ENCODE measurements around the gene NAA10.

DNA sequence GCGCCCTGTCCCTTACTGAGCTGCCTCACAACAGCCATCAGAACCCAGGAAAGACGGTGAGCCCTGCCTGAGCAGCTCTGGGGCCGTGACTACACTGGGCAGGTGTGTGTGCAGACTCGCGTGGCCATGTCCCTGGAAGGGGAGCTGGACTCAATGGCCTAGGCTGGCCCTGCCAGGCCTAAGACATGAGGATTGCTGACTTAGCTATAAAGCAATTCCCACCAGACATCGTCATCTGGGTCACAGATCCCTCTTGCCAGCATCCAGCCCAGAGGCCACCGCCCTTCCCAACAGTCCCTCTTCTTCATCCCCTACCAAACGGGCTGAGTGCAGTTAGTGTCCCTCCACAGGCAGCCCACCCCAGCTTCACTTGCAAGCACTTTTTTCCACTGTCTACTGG lies 3.7 kb downstream of the NAA10 start:
- TF ChIP-seq, protein P1, sequence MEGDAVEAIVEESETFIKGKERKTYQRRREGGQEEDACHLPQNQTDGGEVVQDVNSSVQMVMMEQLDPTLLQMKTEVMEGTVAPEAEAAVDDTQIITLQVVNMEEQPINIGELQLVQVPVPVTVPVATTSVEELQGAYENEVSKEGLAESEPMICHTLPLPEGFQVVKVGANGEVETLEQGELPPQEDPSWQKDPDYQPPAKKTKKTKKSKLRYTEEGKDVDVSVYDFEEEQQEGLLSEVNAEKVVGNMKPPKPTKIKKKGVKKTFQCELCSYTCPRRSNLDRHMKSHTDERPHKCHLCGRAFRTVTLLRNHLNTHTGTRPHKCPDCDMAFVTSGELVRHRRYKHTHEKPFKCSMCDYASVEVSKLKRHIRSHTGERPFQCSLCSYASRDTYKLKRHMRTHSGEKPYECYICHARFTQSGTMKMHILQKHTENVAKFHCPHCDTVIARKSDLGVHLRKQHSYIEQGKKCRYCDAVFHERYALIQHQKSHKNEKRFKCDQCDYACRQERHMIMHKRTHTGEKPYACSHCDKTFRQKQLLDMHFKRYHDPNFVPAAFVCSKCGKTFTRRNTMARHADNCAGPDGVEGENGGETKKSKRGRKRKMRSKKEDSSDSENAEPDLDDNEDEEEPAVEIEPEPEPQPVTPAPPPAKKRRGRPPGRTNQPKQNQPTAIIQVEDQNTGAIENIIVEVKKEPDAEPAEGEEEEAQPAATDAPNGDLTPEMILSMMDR (IDR thresholded peaks at IDR 0.05): no peak
- no peak for TF ChIP-seq POLR2A (IDR thresholded peaks at IDR 0.05)
